ENCODE results near the gene VASP.
"Not testable (repeated sequence)": the region's sequence is repeated elsewhere in the genome, so short reads cannot be mapped to it uniquely, and the experiment has no call there.

VASP gene

GRCh38 chr19:45497791-45498190 lies 9.5 kb upstream of the VASP start:
- DNase-seq: no peak

- no peak for DNase-seq
Observed at GRCh38 chr19:45498411-45499195, 8.7 kb upstream of the VASP start, which contains the start of gene PPM1N. Gene PPM1N, plus strand, starts transcription at chr19:45498443. Its CDS starts 30 bp downstream, at chr19:45498473.

- peak; percentile 19 for DNase-seq
Observed at GRCh38 chr19:45499196-45500180, 7.8 kb upstream of the VASP start.

GRCh38 chr19:45500918-45501729 lies 6.2 kb upstream of the VASP start:
- DNase-seq: no peak

GRCh38 chr19:45501730-45502014 lies 5.6 kb upstream of the VASP start:
- DNase-seq: no peak

GRCh38 chr19:45502111-45502510 lies 5.2 kb upstream of the VASP start:
- DNase-seq: no peak

- DNase-seq: no peak
Observed at GRCh38 chr19:45503909-45504308, 3.4 kb upstream of the VASP start.

- no peak for DNase-seq
Observed at GRCh38 chr19:45505151-45505995, 1.9 kb upstream of the VASP start.

GRCh38 chr19:45505996-45506245 lies 1.4 kb upstream of the VASP start:
- DNase-seq: no peak

- peak; percentile 79 for DNase-seq
Observed at GRCh38 chr19:45506246-45506988, 862 bp upstream of the VASP start.

GRCh38 chr19:45507872-45508416 lies 665 bp downstream of the VASP start:
- no peak for DNase-seq

GRCh38 chr19:45508417-45508860 lies 1.2 kb downstream of the VASP start:
- DNase-seq: no peak

GRCh38 chr19:45508861-45509691 lies 1.8 kb downstream of the VASP start:
- DNase-seq: no peak

GRCh38 chr19:45509692-45510015 lies 2.4 kb downstream of the VASP start:
- DNase-seq: no peak

GRCh38 chr19:45510352-45510751 lies 3.1 kb downstream of the VASP start:
- DNase-seq: not testable (repeated sequence)

- no peak for DNase-seq
Observed at GRCh38 chr19:45511074-45511473, 3.8 kb downstream of the VASP start.

- no peak for DNase-seq
Observed at GRCh38 chr19:45512881-45513483, 5.7 kb downstream of the VASP start.

- DNase-seq: no peak
Observed at GRCh38 chr19:45514376-45515051, 7.2 kb downstream of the VASP start.

GRCh38 chr19:45515081-45515624 lies 7.9 kb downstream of the VASP start:
- DNase-seq: no peak
